ENCODE results near the gene PSMA7. TPM values are rescaled to one million over a fixed set of nuclear protein-coding genes. Genes with fewer than 3 reads are reported as not detected.

The PSMA7 gene
- total RNA-seq, 1 donor from 2014 or later = 289 TPM

DNA sequence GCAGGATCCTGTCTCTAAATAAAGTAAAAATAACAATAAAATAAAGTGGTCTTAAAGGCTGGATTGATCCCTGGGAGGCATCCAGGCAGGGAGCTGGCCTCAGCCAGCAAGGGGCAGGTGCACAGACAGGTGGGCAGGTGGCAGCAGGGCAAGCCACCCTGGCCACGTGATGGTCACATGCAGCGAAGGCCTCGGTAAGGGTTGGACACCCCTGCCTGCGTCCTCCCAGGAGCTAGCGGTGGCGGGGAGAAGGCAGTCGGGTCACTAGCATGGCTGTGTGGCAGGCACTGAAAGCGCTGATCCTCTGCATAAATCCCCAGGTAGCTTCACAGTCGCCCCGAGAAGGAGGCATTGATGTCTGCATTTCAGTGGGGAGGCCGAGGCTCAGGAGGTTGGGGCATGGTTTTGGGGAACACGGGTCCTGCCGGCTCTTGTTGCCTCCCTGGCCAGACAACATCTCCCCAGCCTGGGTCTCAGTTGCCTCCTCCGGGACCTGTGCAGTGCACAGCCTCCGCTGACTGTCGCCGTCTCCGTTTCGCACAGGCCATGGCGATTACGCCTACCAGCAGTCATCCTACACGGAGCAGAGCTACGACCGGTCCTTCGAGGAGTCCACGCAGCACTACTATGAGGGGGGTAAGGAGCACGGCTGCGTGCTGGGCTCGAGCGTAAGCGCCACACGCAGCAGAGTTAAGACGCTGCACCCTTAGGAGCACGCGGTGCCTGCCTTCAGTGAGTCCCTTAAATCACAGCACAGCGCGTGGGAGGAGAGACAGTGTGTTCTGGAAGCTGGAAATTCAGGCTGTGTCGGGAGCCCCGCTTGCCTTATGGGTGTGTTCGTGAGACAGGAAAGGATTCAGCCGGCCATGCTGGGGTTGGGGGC, 21.9 kb upstream of the PSMA7 start:
- peaks cover 3% of the 10 kb centered on the region for H3K4me1 Mint-ChIP-seq (ENCODE audit: low read depth, unreplicated experiment)
- H3K27ac Mint-ChIP-seq (ENCODE audit: unreplicated experiment) = peak overlapping the region; percentile 73
- H3K9me3 Mint-ChIP-seq (ENCODE audit: unreplicated experiment) = peaks cover 8% of the 10 kb centered on the region
- TF ChIP-seq, protein P1, sequence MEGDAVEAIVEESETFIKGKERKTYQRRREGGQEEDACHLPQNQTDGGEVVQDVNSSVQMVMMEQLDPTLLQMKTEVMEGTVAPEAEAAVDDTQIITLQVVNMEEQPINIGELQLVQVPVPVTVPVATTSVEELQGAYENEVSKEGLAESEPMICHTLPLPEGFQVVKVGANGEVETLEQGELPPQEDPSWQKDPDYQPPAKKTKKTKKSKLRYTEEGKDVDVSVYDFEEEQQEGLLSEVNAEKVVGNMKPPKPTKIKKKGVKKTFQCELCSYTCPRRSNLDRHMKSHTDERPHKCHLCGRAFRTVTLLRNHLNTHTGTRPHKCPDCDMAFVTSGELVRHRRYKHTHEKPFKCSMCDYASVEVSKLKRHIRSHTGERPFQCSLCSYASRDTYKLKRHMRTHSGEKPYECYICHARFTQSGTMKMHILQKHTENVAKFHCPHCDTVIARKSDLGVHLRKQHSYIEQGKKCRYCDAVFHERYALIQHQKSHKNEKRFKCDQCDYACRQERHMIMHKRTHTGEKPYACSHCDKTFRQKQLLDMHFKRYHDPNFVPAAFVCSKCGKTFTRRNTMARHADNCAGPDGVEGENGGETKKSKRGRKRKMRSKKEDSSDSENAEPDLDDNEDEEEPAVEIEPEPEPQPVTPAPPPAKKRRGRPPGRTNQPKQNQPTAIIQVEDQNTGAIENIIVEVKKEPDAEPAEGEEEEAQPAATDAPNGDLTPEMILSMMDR (IDR thresholded peaks at IDR 0.05; ENCODE audit: partially characterized antibody, unreplicated experiment) = no peak
- peak overlapping the region; percentile 25 for H3K4me3 Mint-ChIP-seq (ENCODE audit: unreplicated experiment)
- H3K36me3 Mint-ChIP-seq (ENCODE audit: unreplicated experiment) = no peaks in the 10 kb centered on the region
- H3K27me3 Mint-ChIP-seq (ENCODE audit: unreplicated experiment) = peaks cover 9% of the 10 kb centered on the region
- DNase-seq = no peak

DNA sequence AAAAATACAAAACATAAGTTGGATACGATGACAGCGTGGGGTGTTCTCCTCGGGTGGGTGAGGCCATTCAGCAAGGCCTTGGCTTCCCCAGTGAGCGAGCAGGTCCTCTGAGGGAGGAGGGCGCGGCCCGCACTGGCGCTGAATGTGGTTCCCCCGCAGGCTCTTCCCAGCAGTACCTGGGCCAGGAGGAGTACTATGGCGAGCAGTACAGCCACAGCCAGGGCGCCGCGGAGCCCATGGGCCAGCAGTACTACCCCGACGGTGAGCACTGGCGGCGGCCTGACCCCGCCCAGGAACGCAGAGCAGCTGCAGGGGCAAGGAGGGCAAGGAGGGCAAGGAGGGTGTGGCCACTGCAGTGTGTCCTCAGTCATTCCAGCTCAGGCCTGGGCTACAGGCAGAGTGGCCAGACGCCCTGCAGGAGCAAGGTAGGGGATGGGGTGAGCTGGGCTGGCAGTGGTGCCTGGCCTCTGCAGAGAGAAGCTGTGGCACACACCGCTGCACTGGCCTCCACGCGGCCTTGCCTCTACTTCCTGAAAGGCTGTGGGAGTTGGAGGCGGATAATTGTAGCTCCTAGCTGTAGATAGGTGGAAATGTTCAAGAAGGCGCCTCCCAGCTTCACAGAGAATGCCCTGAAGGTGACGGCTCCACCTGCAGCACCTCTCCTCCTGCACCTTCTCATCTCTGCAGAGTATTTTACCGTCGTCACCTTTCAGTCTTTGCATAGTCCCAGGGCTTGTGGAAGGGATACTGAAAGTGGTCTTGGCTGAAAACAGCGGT, 21.0 kb upstream of the PSMA7 start:
- H3K27ac Mint-ChIP-seq (ENCODE audit: unreplicated experiment) = no peak overlapping the region
- peaks cover 9% of the 10 kb centered on the region for H3K27me3 Mint-ChIP-seq (ENCODE audit: unreplicated experiment)
- DNase-seq = no peak
- TF ChIP-seq, protein P1 (IDR thresholded peaks at IDR 0.05; ENCODE audit: partially characterized antibody, unreplicated experiment) = no peak
- no peaks in the 10 kb centered on the region for H3K36me3 Mint-ChIP-seq (ENCODE audit: unreplicated experiment)
- H3K9me3 Mint-ChIP-seq (ENCODE audit: unreplicated experiment) = peaks cover 4% of the 10 kb centered on the region
- no peak overlapping the region for H3K4me3 Mint-ChIP-seq (ENCODE audit: unreplicated experiment)
- peaks cover 6% of the 10 kb centered on the region for H3K4me1 Mint-ChIP-seq (ENCODE audit: low read depth, unreplicated experiment)

DNA sequence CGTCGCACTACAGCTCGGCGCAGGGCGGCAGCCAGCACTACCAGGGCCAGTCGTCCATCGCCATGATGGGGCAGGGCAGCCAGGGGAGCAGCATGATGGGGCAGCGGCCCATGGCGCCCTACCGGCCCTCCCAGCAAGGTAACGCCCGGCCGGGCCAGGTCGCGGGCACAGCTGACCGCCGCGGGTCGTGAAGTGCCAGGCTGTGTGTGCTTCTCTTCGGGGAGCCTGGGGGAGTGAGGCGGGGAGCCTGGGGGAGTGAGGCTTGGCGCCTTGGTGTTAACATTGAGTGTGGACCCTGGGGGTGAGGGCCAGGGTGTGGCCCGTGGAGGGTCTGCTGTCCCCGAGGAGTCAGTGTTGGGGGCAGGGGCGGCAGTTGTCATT, 20.3 kb upstream of the PSMA7 start:
- no peaks in the 10 kb centered on the region for H3K36me3 Mint-ChIP-seq (ENCODE audit: unreplicated experiment)
- TF ChIP-seq, protein P1 (IDR thresholded peaks at IDR 0.05; ENCODE audit: partially characterized antibody, unreplicated experiment) = no peak

DNA sequence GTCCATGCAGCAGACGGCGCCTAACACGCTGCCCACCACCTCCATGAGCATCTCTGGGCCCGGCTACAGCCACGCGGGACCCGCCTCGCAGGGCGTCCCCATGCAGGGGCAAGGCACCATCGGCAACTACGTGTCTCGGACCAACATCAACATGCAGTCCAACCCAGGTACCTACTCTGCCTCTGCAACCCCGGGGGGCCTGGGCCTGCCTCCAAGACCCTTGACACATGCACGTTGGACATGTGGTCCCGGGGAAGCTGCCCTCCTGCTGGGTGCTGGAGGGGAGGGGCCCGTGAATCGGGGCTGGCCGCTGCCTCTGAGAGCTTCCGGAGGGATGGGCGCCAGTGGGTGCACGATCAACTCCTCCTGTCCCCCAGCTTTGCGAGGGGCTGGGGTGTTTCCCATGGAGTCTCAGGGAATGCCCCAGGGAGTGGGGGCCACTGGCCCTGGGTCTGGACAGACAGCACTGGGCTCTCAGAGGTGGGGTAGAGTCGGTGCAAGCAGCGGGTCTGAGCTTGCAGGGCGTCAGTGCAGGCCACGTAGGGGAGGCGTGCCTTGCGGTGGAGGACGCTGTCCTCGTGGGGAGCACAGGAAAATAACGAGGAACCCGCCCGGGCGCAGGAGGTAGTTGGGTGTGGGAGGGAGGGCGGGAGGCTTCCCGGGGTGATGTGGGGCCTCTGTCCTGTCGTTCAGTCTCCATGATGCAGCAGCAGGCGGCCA, 19.7 kb upstream of the PSMA7 start:
- Mint-ChIP-seq H3K4me1 (ENCODE audit: low read depth, unreplicated experiment) (peaks cover 13% of the 10 kb centered on the region), H3K27ac (ENCODE audit: unreplicated experiment) (no peak overlapping the region), H3K27me3 (ENCODE audit: unreplicated experiment) (peaks cover 9% of the 10 kb centered on the region), H3K36me3 (ENCODE audit: unreplicated experiment) (no peaks in the 10 kb centered on the region), H3K4me3 (ENCODE audit: unreplicated experiment) (no peak overlapping the region), H3K9me3 (ENCODE audit: unreplicated experiment) (peaks cover 7% of the 10 kb centered on the region)
- DNase-seq = no peak
- TF ChIP-seq, protein P1 (IDR thresholded peaks at IDR 0.05; ENCODE audit: partially characterized antibody, unreplicated experiment) = no peak

More for the DNA sequence above, 20.3 kb upstream of the PSMA7 start:
- Mint-ChIP-seq H3K4me3 (ENCODE audit: unreplicated experiment) (no peak overlapping the region), H3K27ac (ENCODE audit: unreplicated experiment) (no peak overlapping the region), H3K4me1 (ENCODE audit: low read depth, unreplicated experiment) (peaks cover 9% of the 10 kb centered on the region), H3K9me3 (ENCODE audit: unreplicated experiment) (peaks cover 6% of the 10 kb centered on the region), H3K27me3 (ENCODE audit: unreplicated experiment) (peaks cover 9% of the 10 kb centered on the region)
- no peak for DNase-seq
